Heart left ventricle (tissue), 16 donors: ENCODE results near the gene PREX1. TPM values are rescaled to one million over a fixed set of nuclear protein-coding genes. Genes with fewer than 3 reads are reported as not detected.

Experiments
- ATAC-seq, 4 donors: fragments of 200-7000 bp; cut with Tn5 transposase; one replicate each; pipeline ENCODE4 v1.9.1; 2020 to 2022; ENCODE audit warnings: moderate library complexity in 4 of 4, mild to moderate bottlenecking in 3 of 4, moderate number of reproducible peaks in 1 of 4
- DNase-seq, 5 donors: peaks; one replicate each; pipeline ENCODE4 v3.0.0-alpha.2; 2020
- H3K27ac ChIP-seq, 12 donors: fragments of 200-600 bp; sonication (generic) in 4 of 12; one replicate each; pipeline versions ENCODE4 v1.5.0 to v1.8.0; 2016 to 2022; ENCODE audit warnings: mild to moderate bottlenecking in 2 of 12
- H3K27me3 ChIP-seq, 9 donors: fragments of 200-600 bp; sonication (generic) in 2 of 9; one replicate each; pipeline versions ENCODE4 v1.5.1 to v1.8.0; 2016 to 2022; ENCODE audit warnings: mild to moderate bottlenecking in 3 of 9
- H3K36me3 ChIP-seq, 9 donors: fragments of 200-600 bp; sonication (generic) in 2 of 9; one replicate each; pipeline versions ENCODE4 v1.5.0 to v1.8.0; 2018 to 2022; ENCODE audit warnings: mild to moderate bottlenecking in 2 of 9
- H3K4me1 ChIP-seq, 12 donors: fragments of 200-600 bp; sonication (generic) in 4 of 12; one replicate each; pipeline versions ENCODE4 v1.5.0 to v1.8.0; 2016 to 2022; ENCODE audit warnings: mild to moderate bottlenecking in 3 of 12
- H3K4me3 ChIP-seq, 12 donors: fragments of 200-600 bp; sonication (generic) in 4 of 12; one replicate each; pipeline versions ENCODE4 v1.5.0 to v1.8.0; 2017 to 2022; ENCODE audit warnings: mild to moderate bottlenecking in 9 of 12, moderate library complexity in 4 of 12
- H3K9me3 ChIP-seq, 12 donors: fragments of 200-600 bp; sonication (generic) in 4 of 12; one replicate each; pipeline versions ENCODE4 v1.5.0 to v1.8.0; 2016 to 2022; ENCODE audit warnings: mild to moderate bottlenecking in 1 of 12
- POLR2A ChIP-seq, 2 donors: fragments of 450-650 bp; IDR thresholded peaks; one replicate each; pipeline ENCODE4 v1.6.1; 2017; ENCODE audit warnings: antibody characterized with exemption in 2 of 2, mild to moderate bottlenecking in 2 of 2, moderate library complexity in 2 of 2
- WGBS, 4 donors: extraction: QIAGEN DNeasy Blood & Tissue Kit in 2 of 4; methylation state at CpG; one replicate each; pipeline versions ENCODE4 v1.1.5 to v1.1.7; 2013 to 2018; 5-methylcytosine and 5-hydroxymethylcytosine counted together
- intact Hi-C, 10 donors: fragments of 100-400 bp; cut with DNase I; formaldehyde crosslinking; loops; one replicate each; pipeline versions ENCODE4 v1.11.1 to v1.14.2; 2022
- polyA plus RNA-seq, 2 donors: library from polyadenylated mRNA; stranded (reverse); fragments of 200-250 nt; gene quantifications; one replicate each; pipeline ENCODE4 v1.2.3, GENCODE V29; 2013
- total RNA-seq, 9 donors: library from RNA; depleted of rRNA in 2 of 9; stranded (reverse); fragments of >200 nt in 2 of 9; fragmentation: NEBNext Ultra II Directional in 3 of 9; extraction: Animal tissue kit (Norgen Biotek cat#: 25700) in 3 of 9; gene quantifications; one replicate each; pipeline versions ENCODE4 v1.1.0 to v1.2.4, GENCODE V29; 2016 to 2023
- TF ChIP-seq, protein P1 (sequence below), 12 donors: fragments of 200-600 bp; sonication (generic) in 4 of 12; IDR thresholded peaks; one replicate each; pipeline versions ENCODE4 v1.5.0 to v1.8.0; 2018 to 2022; ENCODE audit warnings: antibody characterized with exemption in 12 of 12, mild to moderate bottlenecking in 5 of 12
- donor health status: ischemic (EF 13 %, LVEDD 7.1; RV severe dilation, severe dysfunction).
- donor health status: healthy with polysubstance abuse.
- donor health status: DM: no; HTN: yes; CAD: no.
- donor health status: DM: no; HTN: no; CAD: no.
- donor health status: ischemic (EF 25% LVEDD 6.9; RV normal size, moderate dysfunction).
- donor health status: ischemic (EF 25% LVEDD 5.7; RV mildly dilated, moderate dysfunction).
- donor health status: healthy.
- donor health status: DM: yes; HTN: yes; CAD: no.
- donor health status: ischemic (EF 35%, LVEDD 5.7; RV mildly dilated, moderate dysfunction).
- donor health status: nonischemic (EF 11% LVEDD 7.7; RV severe dilation, severe dysfunction).
- donor health status: DM: yes; HTN: yes; CAD: no.
- donor health status: PGD.
- donor health status: ischemic (EF 29% LVEDD 5.4; RV normal size, mild dysfunction).
- donor health status: nonischemic (EF 23%, LVEDD 6.1; RV moderate dilation, normal function).

Gene PREX1
- total and polyA plus RNA-seq, 11 donors: 7.2 to 41.5 (median 11.9) TPM

DNA sequence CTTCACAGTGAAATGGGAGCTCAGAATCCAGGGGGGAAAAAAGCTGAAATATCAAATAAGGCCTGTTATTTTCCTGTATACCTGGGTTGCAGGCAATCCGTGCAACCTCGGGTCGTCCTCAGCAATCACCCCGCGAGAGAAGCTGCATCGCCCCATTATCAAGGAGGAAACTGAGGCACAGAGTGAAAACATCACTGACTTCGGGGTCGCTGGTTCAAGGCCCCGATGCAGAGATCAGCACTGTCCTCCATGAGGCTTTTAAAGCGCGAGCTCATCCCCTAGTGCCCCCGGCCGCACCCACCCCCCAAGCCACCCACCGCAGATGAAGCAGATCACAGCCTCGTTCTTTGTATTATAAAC lies 203.9 kb downstream of the PREX1 start:
- Histone ChIP-seq H3K9me3 (no peaks in the 10 kb centered on the region), H3K4me1 (peaks cover 0 to 29% (median 15%) of the 10 kb centered on the region in 12 donors), H3K4me3 (no peak overlapping the region), H3K27ac (no peak overlapping the region), H3K27me3 (no peaks in the 10 kb centered on the region), H3K36me3 (peaks cover 0 to 53% (median 10%) of the 10 kb centered on the region in 9 donors)
- TF ChIP-seq, protein P1, sequence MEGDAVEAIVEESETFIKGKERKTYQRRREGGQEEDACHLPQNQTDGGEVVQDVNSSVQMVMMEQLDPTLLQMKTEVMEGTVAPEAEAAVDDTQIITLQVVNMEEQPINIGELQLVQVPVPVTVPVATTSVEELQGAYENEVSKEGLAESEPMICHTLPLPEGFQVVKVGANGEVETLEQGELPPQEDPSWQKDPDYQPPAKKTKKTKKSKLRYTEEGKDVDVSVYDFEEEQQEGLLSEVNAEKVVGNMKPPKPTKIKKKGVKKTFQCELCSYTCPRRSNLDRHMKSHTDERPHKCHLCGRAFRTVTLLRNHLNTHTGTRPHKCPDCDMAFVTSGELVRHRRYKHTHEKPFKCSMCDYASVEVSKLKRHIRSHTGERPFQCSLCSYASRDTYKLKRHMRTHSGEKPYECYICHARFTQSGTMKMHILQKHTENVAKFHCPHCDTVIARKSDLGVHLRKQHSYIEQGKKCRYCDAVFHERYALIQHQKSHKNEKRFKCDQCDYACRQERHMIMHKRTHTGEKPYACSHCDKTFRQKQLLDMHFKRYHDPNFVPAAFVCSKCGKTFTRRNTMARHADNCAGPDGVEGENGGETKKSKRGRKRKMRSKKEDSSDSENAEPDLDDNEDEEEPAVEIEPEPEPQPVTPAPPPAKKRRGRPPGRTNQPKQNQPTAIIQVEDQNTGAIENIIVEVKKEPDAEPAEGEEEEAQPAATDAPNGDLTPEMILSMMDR (IDR thresholded peaks at IDR 0.05): no peak
- no peak for TF ChIP-seq POLR2A (IDR thresholded peaks at IDR 0.05)
- 95 to 97% (median 96%) methylated on average over 15 of the region's 15 CpGs for WGBS, 4 donors
- intact Hi-C loops: loop anchor here (5.0 to 10.0 kb wide), 7 partner anchors 767 to 1879 kb away; partner anchors contain the start of gene SULF2 (in 1 of the 10)
- DNase-seq: no peak
- ATAC-seq: no peak

DNA sequence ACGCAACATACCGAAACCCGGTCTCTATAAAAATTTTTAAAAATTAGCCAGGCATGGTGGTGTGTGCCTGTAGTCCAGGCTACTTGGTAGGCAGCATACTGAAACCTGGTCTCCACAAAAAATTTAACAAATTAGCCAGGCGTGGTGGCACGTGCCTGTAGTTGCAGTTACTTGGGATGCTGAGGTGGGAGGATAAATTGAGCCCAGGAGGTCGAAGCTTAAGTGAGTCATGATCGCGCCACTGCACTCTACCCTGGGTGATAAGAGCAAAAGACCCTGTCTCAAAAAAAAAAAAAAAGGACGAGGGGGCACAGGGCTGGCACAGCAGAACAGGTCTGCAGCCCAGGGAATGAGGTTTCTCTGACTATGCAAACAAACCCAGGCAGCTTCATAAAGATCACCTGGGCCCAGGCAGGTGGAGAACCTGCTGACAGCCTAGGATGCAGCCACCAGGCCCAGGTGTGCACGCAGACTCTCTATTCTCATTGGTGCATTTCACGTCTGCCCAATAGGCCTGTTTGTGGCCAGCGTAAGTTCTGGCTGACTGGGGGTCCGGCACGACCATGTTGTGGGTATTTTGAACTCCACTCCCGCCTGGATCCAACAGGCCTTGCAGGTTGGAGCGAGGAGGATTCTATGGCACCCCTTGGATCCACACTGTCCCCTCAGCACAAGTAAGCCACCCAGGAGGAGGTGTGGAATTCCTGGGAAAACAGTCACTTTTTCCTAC lies 204.5 kb downstream of the PREX1 start:
- H3K27ac ChIP-seq: no peak overlapping the region
- H3K9me3 ChIP-seq: no peaks in the 10 kb centered on the region
- intact Hi-C loops: loop anchor here (5.0 to 10.0 kb wide), 7 partner anchors 766 to 1879 kb away; partner anchors contain the start of gene SULF2 (in 1 of the 10)
- ATAC-seq: no peak
- WGBS, 4 donors: 92 to 99% (median 94%) methylated on average over 16 of the region's 16 CpGs
- no peak overlapping the region for H3K4me3 ChIP-seq
- peaks cover 0 to 47% (median 10%) of the 10 kb centered on the region in 9 donors for H3K36me3 ChIP-seq
- TF ChIP-seq POLR2A (IDR thresholded peaks at IDR 0.05): no peak
- TF ChIP-seq, protein P1 (IDR thresholded peaks at IDR 0.05): no peak
- no peaks in the 10 kb centered on the region for H3K27me3 ChIP-seq
- DNase-seq: no peak
- peaks cover 0 to 29% (median 15%) of the 10 kb centered on the region in 12 donors for H3K4me1 ChIP-seq

DNA sequence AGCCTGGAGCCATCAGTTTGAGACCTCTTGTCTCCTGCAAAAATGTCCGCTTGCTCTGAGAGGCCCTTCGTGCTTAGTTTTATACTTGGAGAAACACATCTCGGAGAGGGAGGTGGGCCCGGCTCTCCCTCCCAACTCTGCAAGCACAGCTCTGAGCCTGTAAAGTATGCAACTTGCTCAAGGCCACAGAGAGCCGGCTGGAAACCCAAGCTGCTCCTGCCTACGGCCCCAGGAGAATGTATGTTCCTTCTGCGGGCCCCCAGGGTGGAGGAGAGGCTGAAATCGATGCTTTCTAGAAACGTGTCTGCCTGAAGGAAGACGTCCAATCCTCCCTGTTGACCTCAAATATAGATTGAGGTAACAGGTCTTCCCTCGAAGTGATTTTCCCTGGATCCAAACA lies 205.4 kb downstream of the PREX1 start:
- peaks cover 0 to 38% (median 10%) of the 10 kb centered on the region in 9 donors for H3K36me3 ChIP-seq
- 64 to 70% (median 68%) methylated on average over 11 of the region's 11 CpGs for WGBS, 4 donors
- TF ChIP-seq, protein P1 (IDR thresholded peaks at IDR 0.05): no peak
- TF ChIP-seq POLR2A (IDR thresholded peaks at IDR 0.05): no peak
- no peaks in the 10 kb centered on the region for H3K9me3 ChIP-seq
- intact Hi-C loops: loop anchor here (5.0 to 10.0 kb wide), 7 partner anchors 765 to 1878 kb away; partner anchors contain the start of gene SULF2 (in 1 of the 10)
- H3K4me3 ChIP-seq: no peak overlapping the region
- no peaks in the 10 kb centered on the region for H3K27me3 ChIP-seq
- peaks cover 0 to 27% (median 15%) of the 10 kb centered on the region in 12 donors for H3K4me1 ChIP-seq
- DNase-seq (no peak), ATAC-seq (no peak)
- H3K27ac ChIP-seq: no peak overlapping the region

DNA sequence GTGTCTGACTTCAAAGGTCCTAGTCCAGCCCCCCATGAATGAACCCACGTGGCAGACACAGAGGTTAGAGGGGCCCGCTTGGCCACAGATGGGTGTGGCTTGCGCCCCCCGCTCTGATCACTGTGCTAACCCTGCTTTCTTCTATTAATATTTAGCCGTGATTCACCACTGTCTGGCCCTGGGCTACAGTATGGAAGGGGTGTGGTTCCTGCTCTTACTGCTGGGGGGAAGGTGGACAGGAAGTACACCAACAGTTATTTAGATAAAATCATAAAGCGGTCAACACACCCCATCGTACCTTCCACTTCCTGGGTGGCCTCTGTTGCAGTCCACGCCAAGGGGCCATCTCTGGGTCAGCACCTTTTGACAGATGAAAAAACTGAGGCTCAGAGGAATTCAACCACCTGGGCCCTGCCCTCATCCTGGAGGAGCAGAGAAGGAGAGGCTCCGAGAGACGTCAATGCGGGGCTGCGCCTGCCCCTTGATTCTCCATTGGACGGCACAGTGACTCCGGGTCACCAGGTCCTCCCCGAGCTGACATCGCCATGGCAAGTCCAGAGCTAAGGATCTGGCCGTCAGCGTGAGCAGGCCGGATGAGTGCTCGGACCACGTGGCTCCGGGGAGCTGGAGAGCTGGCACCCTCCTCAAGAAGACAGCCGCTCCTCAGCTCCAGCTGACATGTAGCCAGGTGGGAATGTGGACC lies 206.3 kb downstream of the PREX1 start:
- ATAC-seq (peak in 2 of 4 donors; percentile 4 to 6), DNase-seq (no peak)
- H3K4me3 ChIP-seq: no peak overlapping the region
- peaks cover 0 to 31% (median 10%) of the 10 kb centered on the region in 9 donors for H3K36me3 ChIP-seq
- no peaks in the 10 kb centered on the region for H3K27me3 ChIP-seq
- H3K4me1 ChIP-seq: peaks cover 0 to 27% (median 15%) of the 10 kb centered on the region in 12 donors
- TF ChIP-seq, protein P1 (IDR thresholded peaks at IDR 0.05): peak in 1 of 12 donors; percentile 17
- no peak for TF ChIP-seq POLR2A (IDR thresholded peaks at IDR 0.05)
- intact Hi-C loops: loop anchor here (1.0 to 10.0 kb wide), 15 partner anchors 764 to 1877 kb away; partner anchors contain the start of gene SULF2 (in 1 of the 10)
- 30 to 57% (median 44%) methylated on average over 20 to 23 of the region's 23 CpGs for WGBS, 4 donors
- no peak overlapping the region for H3K27ac ChIP-seq
- H3K9me3 ChIP-seq: no peaks in the 10 kb centered on the region
